BE2C (cell line): ENCODE measurements around the gene BCL10.

Source experiments
- DNase-seq: peaks from one replicate; pipeline ENCODE4 v3.0.0-alpha.2; 2020
- H3K27me3 ChIP-seq: fragments of 250-450 bp; sonication (Bioruptor Pico); 2 replicates; pipeline ENCODE4 v1.5.1; 2020; ENCODE audit warnings: mild to moderate bottlenecking
- H3K36me3 ChIP-seq: fragments of 250-450 bp; sonication (Bioruptor Pico); 2 replicates; pipeline ENCODE4 v1.5.1; 2020; ENCODE audit warnings: mild to moderate bottlenecking
- H3K4me1 ChIP-seq: fragments of 250-450 bp; sonication (Bioruptor Pico); 2 replicates; pipeline ENCODE4 v1.5.1; 2020
- H3K4me3 ChIP-seq: 2 replicates; pipeline ENCODE4 v1.5.1; 2011; ENCODE audit warnings: low read depth, low read length
- H3K9me3 ChIP-seq: fragments of 250-450 bp; sonication (Bioruptor Pico); 2 replicates; pipeline ENCODE4 v1.5.1; 2020
- TF ChIP-seq, protein P1 (sequence below): IDR thresholded peaks from 2 replicates; pipeline ENCODE4 v1.5.1; 2012; ENCODE audit warnings: mild to moderate bottlenecking, low read depth, low read length

Gene BCL10

DNA sequence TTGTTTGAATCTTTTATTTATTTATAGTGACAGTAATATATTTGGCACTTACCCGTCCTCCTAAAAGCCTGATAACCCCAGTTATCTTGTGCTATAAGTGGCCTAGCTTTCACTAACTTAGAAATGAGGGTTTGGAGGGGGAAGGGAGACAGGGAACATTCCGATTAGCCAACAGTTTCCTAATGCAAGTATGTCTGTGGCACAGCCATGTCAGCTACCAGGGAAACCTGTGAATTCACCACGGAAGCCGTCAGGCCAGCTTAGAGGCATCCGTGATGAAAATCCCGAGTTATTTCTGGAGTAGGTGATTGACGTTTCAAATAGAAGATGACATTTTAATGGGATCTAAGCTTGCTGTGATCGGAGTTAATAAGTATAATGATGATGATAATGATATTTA, 39.4 kb upstream of the BCL10 start:
- H3K9me3 ChIP-seq, result no peaks in the 10 kb centered on the region
- TF ChIP-seq, protein P1, sequence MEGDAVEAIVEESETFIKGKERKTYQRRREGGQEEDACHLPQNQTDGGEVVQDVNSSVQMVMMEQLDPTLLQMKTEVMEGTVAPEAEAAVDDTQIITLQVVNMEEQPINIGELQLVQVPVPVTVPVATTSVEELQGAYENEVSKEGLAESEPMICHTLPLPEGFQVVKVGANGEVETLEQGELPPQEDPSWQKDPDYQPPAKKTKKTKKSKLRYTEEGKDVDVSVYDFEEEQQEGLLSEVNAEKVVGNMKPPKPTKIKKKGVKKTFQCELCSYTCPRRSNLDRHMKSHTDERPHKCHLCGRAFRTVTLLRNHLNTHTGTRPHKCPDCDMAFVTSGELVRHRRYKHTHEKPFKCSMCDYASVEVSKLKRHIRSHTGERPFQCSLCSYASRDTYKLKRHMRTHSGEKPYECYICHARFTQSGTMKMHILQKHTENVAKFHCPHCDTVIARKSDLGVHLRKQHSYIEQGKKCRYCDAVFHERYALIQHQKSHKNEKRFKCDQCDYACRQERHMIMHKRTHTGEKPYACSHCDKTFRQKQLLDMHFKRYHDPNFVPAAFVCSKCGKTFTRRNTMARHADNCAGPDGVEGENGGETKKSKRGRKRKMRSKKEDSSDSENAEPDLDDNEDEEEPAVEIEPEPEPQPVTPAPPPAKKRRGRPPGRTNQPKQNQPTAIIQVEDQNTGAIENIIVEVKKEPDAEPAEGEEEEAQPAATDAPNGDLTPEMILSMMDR, result no peak
- no peaks in the 10 kb centered on the region for H3K27me3 ChIP-seq
- no peaks in the 10 kb centered on the region for H3K36me3 ChIP-seq
- no peak for DNase-seq
- no peaks in the 10 kb centered on the region for H3K4me1 ChIP-seq
- no peak overlapping the region for H3K4me3 ChIP-seq

- Histone ChIP-seq H3K27me3 (no peaks in the 10 kb centered on the region), H3K4me1 (no peaks in the 10 kb centered on the region), H3K9me3 (no peaks in the 10 kb centered on the region), H3K36me3 (no peaks in the 10 kb centered on the region), H3K4me3 (no peak overlapping the region)
- TF ChIP-seq, protein P1, result no peak
- no peak for DNase-seq
These were observed 38.3 kb upstream of the BCL10 start for GRCh38 chr1:85314726-85315125.

DNA sequence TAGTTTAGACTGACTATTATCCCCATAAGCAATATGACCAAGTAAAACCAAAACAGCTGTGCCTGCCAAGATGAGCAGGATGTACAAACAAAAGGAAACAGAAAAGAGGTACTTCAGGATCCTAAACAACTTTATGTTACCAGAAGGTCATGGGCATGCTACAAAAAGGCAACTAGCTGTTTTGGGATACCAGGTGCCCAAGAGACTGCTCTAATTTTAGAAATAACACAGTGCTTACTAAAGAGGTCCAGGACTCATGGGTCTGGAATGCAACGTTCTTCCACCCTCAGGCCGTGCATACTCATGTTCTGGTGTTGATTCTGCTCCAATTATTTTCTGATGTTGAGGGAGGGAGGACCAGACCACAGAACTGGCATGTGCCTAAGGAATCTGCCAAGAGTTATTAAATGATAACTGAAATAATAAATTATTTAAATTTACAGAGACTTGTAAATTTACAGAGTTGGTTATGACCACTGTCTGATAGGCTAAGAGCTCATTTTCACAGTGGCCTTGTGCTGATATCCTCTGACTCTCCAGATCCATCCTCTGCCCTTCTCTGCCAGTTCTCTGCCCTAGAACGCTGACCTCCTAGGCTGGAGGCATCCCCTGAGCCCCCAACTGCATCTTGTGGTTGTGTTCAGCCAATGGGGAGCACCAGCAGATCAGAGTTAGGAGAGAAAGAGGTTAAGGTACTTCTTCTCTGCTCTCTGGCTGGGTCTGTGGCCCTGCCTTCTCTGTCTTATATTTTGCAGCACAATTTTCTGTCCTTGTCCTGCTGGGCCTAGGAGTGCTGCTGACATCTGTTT, 37.7 kb upstream of the BCL10 start:
- H3K36me3 ChIP-seq, result no peaks in the 10 kb centered on the region
- H3K27me3 ChIP-seq, result no peaks in the 10 kb centered on the region
- TF ChIP-seq, protein P1, result no peak
- no peak overlapping the region for H3K4me3 ChIP-seq
- H3K9me3 ChIP-seq, result no peaks in the 10 kb centered on the region
- no peaks in the 10 kb centered on the region for H3K4me1 ChIP-seq
- no peak for DNase-seq

- H3K9me3 ChIP-seq, result no peaks in the 10 kb centered on the region
- no peaks in the 10 kb centered on the region for H3K36me3 ChIP-seq
- TF ChIP-seq, protein P1, result no peak
- no peaks in the 10 kb centered on the region for H3K27me3 ChIP-seq
- no peak overlapping the region for H3K4me3 ChIP-seq
- no peak for DNase-seq
- no peaks in the 10 kb centered on the region for H3K4me1 ChIP-seq
These were observed 35.4 kb upstream of the BCL10 start for GRCh38 chr1:85311818-85312217.

- no peak overlapping the region for H3K4me3 ChIP-seq
- H3K9me3 ChIP-seq, result no peaks in the 10 kb centered on the region
These were observed 32.5 kb upstream of the BCL10 start for GRCh38 chr1:85308833-85309350.

More at GRCh38 chr1:85308833-85309350, 32.5 kb upstream of the BCL10 start:
- H3K36me3 ChIP-seq, result no peaks in the 10 kb centered on the region
- DNase-seq, result no peak
- H3K27me3 ChIP-seq, result no peaks in the 10 kb centered on the region
- H3K4me1 ChIP-seq, result no peaks in the 10 kb centered on the region
- TF ChIP-seq, protein P1, result no peak
